GM12873 (cell line): Measurements from ENCODE around the gene EHMT1.

ENCODE experiments used
- TF ChIP-seq, protein P1 (sequence below): IDR thresholded peaks from 2 replicates; pipeline ENCODE4 v1.5.1; 2012; ENCODE audit warnings: low read depth, mild to moderate bottlenecking, moderate library complexity, low read length, control low read depth; ENCODE audit not compliant: insufficient read depth; ENCODE audit errors: missing control alignments

EHMT1 gene

DNA sequence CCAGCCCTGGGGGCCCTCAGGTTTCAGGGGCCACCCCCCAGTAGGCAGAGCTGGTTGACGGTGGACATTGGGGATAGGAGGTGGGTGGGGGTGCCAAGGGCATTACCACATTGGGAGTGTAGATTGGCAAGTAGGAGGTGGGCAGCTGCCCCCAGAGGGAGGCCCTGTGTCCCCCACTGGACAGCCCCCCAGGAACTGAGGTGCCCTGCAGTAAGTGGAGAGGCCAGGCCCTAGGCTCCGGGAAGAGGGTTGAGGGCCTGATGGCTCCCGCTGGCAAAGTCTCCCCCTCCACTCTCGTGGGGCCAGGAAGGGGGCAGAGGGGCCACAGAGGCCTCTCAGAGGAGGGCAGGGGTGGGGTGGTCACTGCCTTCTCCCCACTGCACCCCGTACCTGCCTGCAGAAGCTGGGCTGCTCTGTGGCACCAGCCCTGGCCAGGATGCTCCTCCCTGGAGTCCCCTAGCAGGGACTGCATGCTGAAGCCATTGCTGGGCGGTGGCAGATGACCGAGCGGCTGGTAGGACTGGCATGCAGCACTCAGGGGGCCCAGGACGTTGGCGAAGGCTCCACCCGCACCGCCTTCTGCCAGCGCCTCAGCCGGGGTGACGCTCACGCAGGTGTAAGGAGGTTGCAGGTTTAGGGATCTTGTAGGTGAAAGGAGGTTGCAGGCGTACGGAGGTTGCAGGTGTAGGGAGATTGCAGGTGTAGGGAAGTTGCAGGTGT lies 169.1 kb downstream of the EHMT1 start:
- TF ChIP-seq, protein P1, sequence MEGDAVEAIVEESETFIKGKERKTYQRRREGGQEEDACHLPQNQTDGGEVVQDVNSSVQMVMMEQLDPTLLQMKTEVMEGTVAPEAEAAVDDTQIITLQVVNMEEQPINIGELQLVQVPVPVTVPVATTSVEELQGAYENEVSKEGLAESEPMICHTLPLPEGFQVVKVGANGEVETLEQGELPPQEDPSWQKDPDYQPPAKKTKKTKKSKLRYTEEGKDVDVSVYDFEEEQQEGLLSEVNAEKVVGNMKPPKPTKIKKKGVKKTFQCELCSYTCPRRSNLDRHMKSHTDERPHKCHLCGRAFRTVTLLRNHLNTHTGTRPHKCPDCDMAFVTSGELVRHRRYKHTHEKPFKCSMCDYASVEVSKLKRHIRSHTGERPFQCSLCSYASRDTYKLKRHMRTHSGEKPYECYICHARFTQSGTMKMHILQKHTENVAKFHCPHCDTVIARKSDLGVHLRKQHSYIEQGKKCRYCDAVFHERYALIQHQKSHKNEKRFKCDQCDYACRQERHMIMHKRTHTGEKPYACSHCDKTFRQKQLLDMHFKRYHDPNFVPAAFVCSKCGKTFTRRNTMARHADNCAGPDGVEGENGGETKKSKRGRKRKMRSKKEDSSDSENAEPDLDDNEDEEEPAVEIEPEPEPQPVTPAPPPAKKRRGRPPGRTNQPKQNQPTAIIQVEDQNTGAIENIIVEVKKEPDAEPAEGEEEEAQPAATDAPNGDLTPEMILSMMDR = no peak

DNA sequence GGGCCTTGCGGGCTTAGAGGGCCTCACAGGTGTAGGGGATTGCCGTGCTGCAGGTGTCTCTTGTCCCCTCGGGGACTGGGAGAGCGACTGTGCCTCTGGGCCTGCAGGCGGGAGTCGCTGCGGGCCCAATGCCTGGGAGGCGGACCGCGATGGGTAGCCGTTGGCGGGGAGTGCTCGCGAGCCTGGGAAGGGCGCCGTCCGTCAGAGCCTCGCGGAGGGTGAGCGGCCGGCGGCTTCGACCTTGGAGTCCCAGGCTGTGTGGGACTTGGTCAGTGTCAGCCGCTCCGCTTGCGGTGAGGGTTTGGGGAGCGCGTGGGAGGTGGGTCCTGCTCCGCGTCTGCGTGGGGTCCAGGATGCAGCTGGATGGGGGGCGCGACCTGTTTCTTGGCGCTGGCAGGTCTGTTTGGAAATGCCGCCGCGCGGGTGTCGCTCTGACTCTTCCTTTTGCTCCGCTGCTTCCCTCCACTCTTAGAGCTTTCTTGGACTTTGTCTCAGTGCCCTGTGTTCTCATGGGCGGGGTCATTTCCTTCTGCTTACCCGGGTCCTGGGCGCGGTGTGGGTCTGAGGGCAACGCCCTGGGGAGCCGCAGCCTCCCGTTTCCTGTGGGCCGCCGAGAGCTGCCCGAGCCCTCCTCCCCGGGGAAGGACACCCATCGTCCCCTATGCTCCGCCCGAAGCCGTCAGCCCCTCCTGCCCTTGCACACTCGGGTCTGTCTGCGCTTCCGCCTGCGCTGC lies 169.9 kb downstream of the EHMT1 start:
- TF ChIP-seq, protein P1 = no peak

DNA sequence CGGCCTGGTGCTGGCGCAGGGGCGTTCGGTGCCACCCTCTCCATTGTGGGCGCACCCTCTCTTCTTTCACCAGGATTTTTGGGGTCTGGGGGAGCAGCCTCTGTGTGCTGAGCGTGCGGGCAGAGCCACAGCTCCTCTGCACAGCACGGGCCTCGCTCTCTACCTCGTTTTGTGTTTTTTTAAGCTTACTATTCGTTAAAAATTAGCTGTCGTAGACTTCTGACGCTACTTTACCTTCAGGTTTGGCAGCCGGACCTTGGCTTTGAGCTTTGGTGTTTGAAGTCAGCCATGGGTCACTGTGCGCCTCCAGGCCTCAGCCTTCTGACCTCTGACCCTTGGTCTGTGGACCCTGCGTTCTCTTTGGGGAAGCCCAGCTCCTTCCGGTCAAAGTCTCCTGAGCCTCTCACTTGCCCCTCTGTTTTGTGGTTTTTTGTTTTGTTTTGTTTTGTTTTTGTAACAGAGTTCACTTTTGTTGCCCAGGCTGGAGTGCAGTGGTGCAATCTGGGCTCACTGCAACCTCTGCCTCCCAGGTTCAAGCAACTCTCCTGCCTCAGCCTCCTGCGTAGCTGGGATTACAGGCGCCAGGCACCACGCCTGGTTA lies 170.6 kb downstream of the EHMT1 start:
- TF ChIP-seq, protein P1 = no peak

GRCh38 chr9:137791947-137792346 lies 173.1 kb downstream of the EHMT1 start:
- TF ChIP-seq, protein P1 = no peak

- TF ChIP-seq, protein P1 = no peak
Observed at GRCh38 chr9:137793196-137793841, 174.5 kb downstream of the EHMT1 start.

- TF ChIP-seq, protein P1 = no peak
Observed at GRCh38 chr9:137795156-137795666, 176.4 kb downstream of the EHMT1 start.
